HepG2 (cell line): ENCODE results near the gene GNAL. TPM values are rescaled to one million over a fixed set of nuclear protein-coding genes. Genes with fewer than 3 reads are reported as not detected.

Experiments
- ELF1 ChIP-seq: sonication (generic); formaldehyde crosslinking; IDR thresholded peaks from 2 replicates; pipeline ENCODE4 v1.4.0; 2020; ENCODE audit warnings: missing genetic modification reagents
- HNF4A ChIP-seq: sonication (generic); formaldehyde crosslinking; IDR thresholded peaks from 2 replicates; pipeline ENCODE4 v1.4.0; 2020; ENCODE audit warnings: missing genetic modification reagents
- SKI ChIP-seq: fragments of 450-650 bp; IDR thresholded peaks from one replicate; pipeline ENCODE4 v1.6.1; 2018; ENCODE audit warnings: mild to moderate bottlenecking; ENCODE audit not compliant: partially characterized antibody
- XBP1 ChIP-seq: sonication (generic); formaldehyde crosslinking; IDR thresholded peaks from 2 replicates; pipeline ENCODE4 v1.5.0; 2020; ENCODE audit warnings: missing genetic modification reagents
- ZNF264 ChIP-seq: sonication (generic); formaldehyde crosslinking; IDR thresholded peaks from 2 replicates; pipeline ENCODE4 v1.4.0; 2020; ENCODE audit warnings: missing genetic modification reagents
- ZNF678 ChIP-seq: sonication (generic); formaldehyde crosslinking; IDR thresholded peaks from 2 replicates; pipeline ENCODE4 v1.4.0; 2020; ENCODE audit warnings: mild to moderate bottlenecking, missing genetic modification reagents
- polyA plus RNA-seq, 8 experiments: library from polyadenylated mRNA; depleted of rRNA in 3 of 8; stranded (reverse) in 7 of 8; unstranded in 1 of 8; fragments of >200 nt; fragmentation: Illumina TruSeq in 4 of 8; extraction: Trizol in 4 of 8; gene quantifications; 2 replicates each; pipeline versions ENCODE4 v1.2.1 to v1.2.3, GENCODE V29; 2011 to 2016; ENCODE audit warnings: low read depth in 4 of 8, missing spikeins in 1 of 8, mixed read lengths in 1 of 8; ENCODE audit not compliant: insufficient read depth in 1 of 8
- total RNA-seq, 5 experiments: library from RNA; depleted of rRNA; stranded (reverse); fragments of >200 nt; fragmentation: Illumina TruSeq; extraction: Trizol; gene quantifications; 2 replicates each; pipeline ENCODE4 v1.2.3, GENCODE V29; 2016; ENCODE audit warnings: low read depth in 1 of 5
- TF ChIP-seq, protein P1 (sequence below): sonication (generic); formaldehyde crosslinking; IDR thresholded peaks from 2 replicates; pipeline ENCODE4 v1.5.0; 2020; ENCODE audit warnings: missing genetic modification reagents
- TF ChIP-seq, protein P2 (sequence below): sonication (generic); formaldehyde crosslinking; IDR thresholded peaks from 2 replicates; pipeline ENCODE4 v1.4.0; 2020; ENCODE audit warnings: low read depth, mild to moderate bottlenecking, missing genetic modification reagents
- TF ChIP-seq, protein P3 (sequence below): sonication (generic); formaldehyde crosslinking; IDR thresholded peaks from 2 replicates; pipeline ENCODE4 v1.8.1; 2022; ENCODE audit warnings: low read depth, mild to moderate bottlenecking, missing genetic modification reagents
- TF ChIP-seq, protein P4 (sequence below), 2 experiments: sonication (generic) in 1 of 2; formaldehyde crosslinking in 1 of 2; IDR thresholded peaks; 2 replicates each; pipeline versions ENCODE4 v1.6.1 to v1.9.0; 2014 to 2022; ENCODE audit warnings: antibody characterized with exemption in 1 of 2, borderline replicate concordance in 1 of 2, inconsistent platforms in 1 of 2, low read depth in 1 of 2, missing genetic modification reagents in 1 of 2

Gene GNAL
- total and polyA plus RNA-seq, 2 of the 13 experiments (the other 11 are each of a cell fraction or from before 2014, with no cell fraction given): 0.87 to 1.4 TPM

- TF ChIP-seq ZNF264 (CRISPR knock-in tag) (no peak; the same call in 1 of the 2 replicates), HNF4A (CRISPR knock-in tag) (peak; percentile 34; the same call in 1 of the 2 replicates), ZNF678 (CRISPR knock-in tag) (no peak), ELF1 (CRISPR knock-in tag) (peak; percentile 100), XBP1 (peak; percentile 61; the same call in 1 of the 2 replicates), SKI (peak; percentile 54)
- TF ChIP-seq, protein P1, sequence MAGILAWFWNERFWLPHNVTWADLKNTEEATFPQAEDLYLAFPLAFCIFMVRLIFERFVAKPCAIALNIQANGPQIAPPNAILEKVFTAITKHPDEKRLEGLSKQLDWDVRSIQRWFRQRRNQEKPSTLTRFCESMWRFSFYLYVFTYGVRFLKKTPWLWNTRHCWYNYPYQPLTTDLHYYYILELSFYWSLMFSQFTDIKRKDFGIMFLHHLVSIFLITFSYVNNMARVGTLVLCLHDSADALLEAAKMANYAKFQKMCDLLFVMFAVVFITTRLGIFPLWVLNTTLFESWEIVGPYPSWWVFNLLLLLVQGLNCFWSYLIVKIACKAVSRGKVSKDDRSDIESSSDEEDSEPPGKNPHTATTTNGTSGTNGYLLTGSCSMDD: no peak
- TF ChIP-seq, protein P2, sequence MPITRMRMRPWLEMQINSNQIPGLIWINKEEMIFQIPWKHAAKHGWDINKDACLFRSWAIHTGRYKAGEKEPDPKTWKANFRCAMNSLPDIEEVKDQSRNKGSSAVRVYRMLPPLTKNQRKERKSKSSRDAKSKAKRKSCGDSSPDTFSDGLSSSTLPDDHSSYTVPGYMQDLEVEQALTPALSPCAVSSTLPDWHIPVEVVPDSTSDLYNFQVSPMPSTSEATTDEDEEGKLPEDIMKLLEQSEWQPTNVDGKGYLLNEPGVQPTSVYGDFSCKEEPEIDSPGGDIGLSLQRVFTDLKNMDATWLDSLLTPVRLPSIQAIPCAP: no peak
- TF ChIP-seq, protein P3, sequence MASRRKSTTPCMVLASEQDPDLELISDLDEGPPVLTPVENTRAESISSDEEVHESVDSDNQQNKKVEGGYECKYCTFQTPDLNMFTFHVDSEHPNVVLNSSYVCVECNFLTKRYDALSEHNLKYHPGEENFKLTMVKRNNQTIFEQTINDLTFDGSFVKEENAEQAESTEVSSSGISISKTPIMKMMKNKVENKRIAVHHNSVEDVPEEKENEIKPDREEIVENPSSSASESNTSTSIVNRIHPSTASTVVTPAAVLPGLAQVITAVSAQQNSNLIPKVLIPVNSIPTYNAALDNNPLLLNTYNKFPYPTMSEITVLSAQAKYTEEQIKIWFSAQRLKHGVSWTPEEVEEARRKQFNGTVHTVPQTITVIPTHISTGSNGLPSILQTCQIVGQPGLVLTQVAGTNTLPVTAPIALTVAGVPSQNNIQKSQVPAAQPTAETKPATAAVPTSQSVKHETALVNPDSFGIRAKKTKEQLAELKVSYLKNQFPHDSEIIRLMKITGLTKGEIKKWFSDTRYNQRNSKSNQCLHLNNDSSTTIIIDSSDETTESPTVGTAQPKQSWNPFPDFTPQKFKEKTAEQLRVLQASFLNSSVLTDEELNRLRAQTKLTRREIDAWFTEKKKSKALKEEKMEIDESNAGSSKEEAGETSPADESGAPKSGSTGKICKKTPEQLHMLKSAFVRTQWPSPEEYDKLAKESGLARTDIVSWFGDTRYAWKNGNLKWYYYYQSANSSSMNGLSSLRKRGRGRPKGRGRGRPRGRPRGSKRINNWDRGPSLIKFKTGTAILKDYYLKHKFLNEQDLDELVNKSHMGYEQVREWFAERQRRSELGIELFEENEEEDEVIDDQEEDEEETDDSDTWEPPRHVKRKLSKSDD (CRISPR knock-in tag): peak; percentile 55; the same call in 1 of the 2 replicates
- TF ChIP-seq, protein P4, sequence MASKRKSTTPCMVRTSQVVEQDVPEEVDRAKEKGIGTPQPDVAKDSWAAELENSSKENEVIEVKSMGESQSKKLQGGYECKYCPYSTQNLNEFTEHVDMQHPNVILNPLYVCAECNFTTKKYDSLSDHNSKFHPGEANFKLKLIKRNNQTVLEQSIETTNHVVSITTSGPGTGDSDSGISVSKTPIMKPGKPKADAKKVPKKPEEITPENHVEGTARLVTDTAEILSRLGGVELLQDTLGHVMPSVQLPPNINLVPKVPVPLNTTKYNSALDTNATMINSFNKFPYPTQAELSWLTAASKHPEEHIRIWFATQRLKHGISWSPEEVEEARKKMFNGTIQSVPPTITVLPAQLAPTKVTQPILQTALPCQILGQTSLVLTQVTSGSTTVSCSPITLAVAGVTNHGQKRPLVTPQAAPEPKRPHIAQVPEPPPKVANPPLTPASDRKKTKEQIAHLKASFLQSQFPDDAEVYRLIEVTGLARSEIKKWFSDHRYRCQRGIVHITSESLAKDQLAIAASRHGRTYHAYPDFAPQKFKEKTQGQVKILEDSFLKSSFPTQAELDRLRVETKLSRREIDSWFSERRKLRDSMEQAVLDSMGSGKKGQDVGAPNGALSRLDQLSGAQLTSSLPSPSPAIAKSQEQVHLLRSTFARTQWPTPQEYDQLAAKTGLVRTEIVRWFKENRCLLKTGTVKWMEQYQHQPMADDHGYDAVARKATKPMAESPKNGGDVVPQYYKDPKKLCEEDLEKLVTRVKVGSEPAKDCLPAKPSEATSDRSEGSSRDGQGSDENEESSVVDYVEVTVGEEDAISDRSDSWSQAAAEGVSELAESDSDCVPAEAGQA (IDR thresholded peaks at IDR 0.05; ENCODE audit: low read depth): peak; percentile 89
- TF ChIP-seq, protein P4 (CRISPR knock-in tag; IDR thresholded peaks at IDR 0.05; ENCODE audit: borderline replicate concordance): no peak; the same call in 1 of the 2 replicates
Observed at GRCh38 chr18:11851146-11851805, 162.2 kb downstream of the GNAL start, which contains the start of gene CHMP1B (continued).
